Natural killer cell treated with Interleukin-12 subunit alpha and Interleukin-12 subunit beta and Interleukin-15 and Interleukin-18, amount 100 ng/mL, for 72 hours (primary cell): ENCODE data around the gene NANOGP8. TPM values are rescaled to one million over a fixed set of nuclear protein-coding genes. Genes with fewer than 3 reads are reported as not detected.
"Not testable (repeated sequence)": the region's sequence is repeated elsewhere in the genome, so short reads cannot be mapped to it uniquely, and the experiment has no call there.

Source experiments
- ATAC-seq, 2 donors: fragments of 150-1000 bp; cut with Tn5 transposase in 1 of 2; sonication (Bioruptor Pico), chemical (Tn5 transposase) in 1 of 2; 2 replicates each; pipeline ENCODE4 v1.10.0; 2021
- DNase-seq: peaks from one replicate; pipeline ENCODE4 v3.0.0; 2022; ENCODE audit warnings: low spot score
- H3K27ac Mint-ChIP-seq, 2 donors: 1 replicate in 1 of 2; 2 replicates in 1 of 2; pipeline ENCODE4 v1.8.0; 2022; ENCODE audit warnings: mixed read lengths in 2 of 2, mild to moderate bottlenecking in 1 of 2, moderate library complexity in 1 of 2
- H3K27me3 Mint-ChIP-seq, 2 donors: 1 replicate in 1 of 2; 2 replicates in 1 of 2; pipeline ENCODE4 v1.8.0; 2022; ENCODE audit warnings: mixed read lengths in 2 of 2
- H3K36me3 Mint-ChIP-seq: one replicate; pipeline ENCODE4 v1.8.0; 2022; ENCODE audit warnings: mixed read lengths
- H3K4me1 Mint-ChIP-seq, 2 donors: 1 replicate in 1 of 2; 2 replicates in 1 of 2; pipeline ENCODE4 v1.8.0; 2022; ENCODE audit warnings: low read depth in 2 of 2, mixed read lengths in 2 of 2, mild to moderate bottlenecking in 1 of 2
- H3K4me3 Mint-ChIP-seq: one replicate; pipeline ENCODE4 v1.8.0; 2022; ENCODE audit warnings: mixed read lengths
- H3K9me3 Mint-ChIP-seq: 2 replicates; pipeline ENCODE4 v1.8.0; 2022; ENCODE audit warnings: mixed read lengths
- total RNA-seq, 2 donors: library from RNA; stranded (reverse); gene quantifications; one replicate each; pipeline ENCODE4 v1.2.3, GENCODE V29; 2022

NANOGP8 gene
- total RNA-seq: not detected

- not testable (repeated sequence) for H3K27me3 Mint-ChIP-seq, ATAC-seq, DNase-seq, H3K9me3 Mint-ChIP-seq, H3K4me3 Mint-ChIP-seq, H3K36me3 Mint-ChIP-seq, H3K4me1 Mint-ChIP-seq, H3K27ac Mint-ChIP-seq
Measured at GRCh38 chr15:35085176-35085919, at the start of gene NANOGP8. TSS of gene NANOGP8 (minus strand) at chr15:35085295. CDS start at chr15:35085110, 185 bp downstream.

GRCh38 chr15:35134299-35134698 lies 49.2 kb upstream of the NANOGP8 start:
- H3K4me1 Mint-ChIP-seq: no peaks in the 10 kb centered on the region
- H3K4me3 Mint-ChIP-seq: no peak overlapping the region
- ATAC-seq (no peak), DNase-seq (no peak)
- peaks cover 11% of the 10 kb centered on the region for H3K9me3 Mint-ChIP-seq
- no peaks in the 10 kb centered on the region for H3K36me3 Mint-ChIP-seq
- no peaks in the 10 kb centered on the region for H3K27me3 Mint-ChIP-seq
- H3K27ac Mint-ChIP-seq: no peak overlapping the region

GRCh38 chr15:35130245-35130644 lies 45.1 kb upstream of the NANOGP8 start:
- Mint-ChIP-seq H3K27me3 (no peaks in the 10 kb centered on the region), H3K4me1 (no peaks in the 10 kb centered on the region), H3K36me3 (no peaks in the 10 kb centered on the region), H3K9me3 (peaks cover 11% of the 10 kb centered on the region), H3K27ac (no peak overlapping the region), H3K4me3 (no peak overlapping the region)
- DNase-seq (no peak), ATAC-seq (no peak)

GRCh38 chr15:35129361-35129760 lies 44.3 kb upstream of the NANOGP8 start:
- H3K27ac Mint-ChIP-seq: no peak overlapping the region
- no peak for DNase-seq
- H3K27me3 Mint-ChIP-seq: no peaks in the 10 kb centered on the region
- H3K36me3 Mint-ChIP-seq: no peaks in the 10 kb centered on the region
- H3K9me3 Mint-ChIP-seq: peaks cover 11% of the 10 kb centered on the region
- no peak overlapping the region for H3K4me3 Mint-ChIP-seq
- no peaks in the 10 kb centered on the region for H3K4me1 Mint-ChIP-seq
- no peak for ATAC-seq

GRCh38 chr15:35127717-35128116 lies 42.6 kb upstream of the NANOGP8 start:
- no peak overlapping the region for H3K27ac Mint-ChIP-seq
- no peak for DNase-seq
- ATAC-seq: no peak
- no peaks in the 10 kb centered on the region for H3K27me3 Mint-ChIP-seq
- peaks cover 8% of the 10 kb centered on the region for H3K9me3 Mint-ChIP-seq
- no peaks in the 10 kb centered on the region for H3K4me1 Mint-ChIP-seq
- H3K36me3 Mint-ChIP-seq: no peaks in the 10 kb centered on the region
- H3K4me3 Mint-ChIP-seq: no peak overlapping the region

GRCh38 chr15:35126236-35126635 lies 41.1 kb upstream of the NANOGP8 start:
- no peaks in the 10 kb centered on the region for H3K4me1 Mint-ChIP-seq
- ATAC-seq: no peak
- no peak overlapping the region for H3K4me3 Mint-ChIP-seq
- no peaks in the 10 kb centered on the region for H3K27me3 Mint-ChIP-seq
- peaks cover 5% of the 10 kb centered on the region for H3K9me3 Mint-ChIP-seq
- no peak for DNase-seq
- no peak overlapping the region for H3K27ac Mint-ChIP-seq
- H3K36me3 Mint-ChIP-seq: no peaks in the 10 kb centered on the region

GRCh38 chr15:35123743-35124142 lies 38.6 kb upstream of the NANOGP8 start:
- H3K4me1 Mint-ChIP-seq: no peaks in the 10 kb centered on the region
- no peaks in the 10 kb centered on the region for H3K36me3 Mint-ChIP-seq
- DNase-seq (no peak), ATAC-seq (no peak)
- H3K4me3 Mint-ChIP-seq: no peak overlapping the region
- H3K27ac Mint-ChIP-seq: no peak overlapping the region
- H3K9me3 Mint-ChIP-seq: no peaks in the 10 kb centered on the region
- no peaks in the 10 kb centered on the region for H3K27me3 Mint-ChIP-seq

- H3K36me3 Mint-ChIP-seq: no peaks in the 10 kb centered on the region
- no peak overlapping the region for H3K4me3 Mint-ChIP-seq
- H3K9me3 Mint-ChIP-seq: no peaks in the 10 kb centered on the region
- no peaks in the 10 kb centered on the region for H3K4me1 Mint-ChIP-seq
- no peak for ATAC-seq
- no peak overlapping the region for H3K27ac Mint-ChIP-seq
- H3K27me3 Mint-ChIP-seq: no peaks in the 10 kb centered on the region
- no peak for DNase-seq
Measured at GRCh38 chr15:35121611-35122359, 36.7 kb upstream of the NANOGP8 start.

- Mint-ChIP-seq H3K27me3 (no peaks in the 10 kb centered on the region), H3K4me3 (no peak overlapping the region), H3K9me3 (no peaks in the 10 kb centered on the region), H3K4me1 (no peaks in the 10 kb centered on the region), H3K27ac (no peak overlapping the region), H3K36me3 (no peaks in the 10 kb centered on the region)
- ATAC-seq (no peak), DNase-seq (no peak)
Measured at GRCh38 chr15:35120173-35120572, 35.1 kb upstream of the NANOGP8 start.

GRCh38 chr15:35118960-35119359 lies 33.9 kb upstream of the NANOGP8 start:
- no peaks in the 10 kb centered on the region for H3K9me3 Mint-ChIP-seq
- H3K4me3 Mint-ChIP-seq: no peak overlapping the region

GRCh38 chr15:35117543-35118265 lies 32.6 kb upstream of the NANOGP8 start:
- Mint-ChIP-seq H3K4me1 (no peaks in the 10 kb centered on the region), H3K4me3 (no peak overlapping the region), H3K27ac (no peak overlapping the region), H3K27me3 (no peaks in the 10 kb centered on the region), H3K36me3 (no peaks in the 10 kb centered on the region), H3K9me3 (no peaks in the 10 kb centered on the region)
- ATAC-seq (no peak), DNase-seq (no peak)

More at GRCh38 chr15:35118960-35119359, 33.9 kb upstream of the NANOGP8 start:
- ATAC-seq (no peak), DNase-seq (no peak)
- H3K27me3 Mint-ChIP-seq: no peaks in the 10 kb centered on the region
- H3K27ac Mint-ChIP-seq: no peak overlapping the region
- H3K36me3 Mint-ChIP-seq: no peaks in the 10 kb centered on the region
- no peaks in the 10 kb centered on the region for H3K4me1 Mint-ChIP-seq

- Mint-ChIP-seq H3K4me3 (no peak overlapping the region), H3K4me1 (no peaks in the 10 kb centered on the region), H3K9me3 (no peaks in the 10 kb centered on the region), H3K36me3 (no peaks in the 10 kb centered on the region), H3K27ac (no peak overlapping the region), H3K27me3 (no peaks in the 10 kb centered on the region)
- DNase-seq: no peak
- ATAC-seq: no peak
Measured at GRCh38 chr15:35115155-35115725, 30.1 kb upstream of the NANOGP8 start.

- Mint-ChIP-seq H3K9me3 (no peaks in the 10 kb centered on the region), H3K27me3 (peaks cover 0 to 4% of the 10 kb centered on the region in 2 donors), H3K27ac (no peak overlapping the region), H3K4me1 (no peaks in the 10 kb centered on the region), H3K4me3 (no peak overlapping the region), H3K36me3 (no peaks in the 10 kb centered on the region)
- DNase-seq (no peak), ATAC-seq (no peak)
Measured at GRCh38 chr15:35112346-35112745, 27.3 kb upstream of the NANOGP8 start.

- no peak overlapping the region for H3K27ac Mint-ChIP-seq
- H3K36me3 Mint-ChIP-seq: no peaks in the 10 kb centered on the region
- no peaks in the 10 kb centered on the region for H3K4me1 Mint-ChIP-seq
- H3K4me3 Mint-ChIP-seq: no peak overlapping the region
- DNase-seq: no peak
- no peak for ATAC-seq
- peaks cover 0 to 8% of the 10 kb centered on the region in 2 donors for H3K27me3 Mint-ChIP-seq
- no peaks in the 10 kb centered on the region for H3K9me3 Mint-ChIP-seq
Measured at GRCh38 chr15:35111861-35112260, 26.8 kb upstream of the NANOGP8 start.
